Inflammatory macrophage treated with lipopolysaccharide for 1 hour (primary cell): ENCODE measurements around the gene GNG12.
A peak's percentile ranks its signal among the peaks of the same experiment; 100 is the strongest.

Experiments
- DNase-seq, 2 donors: peaks; one replicate each; pipeline ENCODE4 v3.0.0-alpha.2; 2020 to 2022

The GNG12 gene

GRCh38 chr1:67696708-67697107 is 136.6 kb downstream of the GNG12 start:
- no peak for DNase-seq

GRCh38 chr1:67695963-67696362 is 137.3 kb downstream of the GNG12 start:
- no peak for DNase-seq

- DNase-seq: no peak
Observed at GRCh38 chr1:67691712-67692111, 141.6 kb downstream of the GNG12 start.

GRCh38 chr1:67690411-67690810 is 142.9 kb downstream of the GNG12 start:
- no peak for DNase-seq

GRCh38 chr1:67690018-67690363 is 143.3 kb downstream of the GNG12 start:
- no peak for DNase-seq

- peak in 1 of 2 donors; percentile 19 for DNase-seq
Observed at GRCh38 chr1:67689267-67690017, 143.8 kb downstream of the GNG12 start.

- DNase-seq: peak; percentile 31 to 53
Observed at GRCh38 chr1:67688526-67689219, 144.6 kb downstream of the GNG12 start.

GRCh38 chr1:67687649-67688048 is 145.6 kb downstream of the GNG12 start:
- peak in 1 of 2 donors; percentile 11 for DNase-seq

GRCh38 chr1:67687198-67687545 is 146.1 kb downstream of the GNG12 start:
- no peak for DNase-seq

- DNase-seq: peak; percentile 73 to 87
Observed at GRCh38 chr1:67686267-67687197, 146.7 kb downstream of the GNG12 start.

GRCh38 chr1:67685558-67686266 is 147.6 kb downstream of the GNG12 start:
- peak; percentile 44 to 54 for DNase-seq

GRCh38 chr1:67685067-67685557 is 148.2 kb downstream of the GNG12 start, which contains the start of gene GADD45A:
Gene GADD45A, plus strand, starts transcription at chr1:67685201. Its CDS starts 294 bp downstream, at chr1:67685495.
- DNase-seq: peak; percentile 97 to 98

- no peak for DNase-seq
Observed at GRCh38 chr1:67684526-67685066, 148.7 kb downstream of the GNG12 start.

GRCh38 chr1:67683766-67684525 is 149.3 kb downstream of the GNG12 start:
- peak; percentile 78 to 95 for DNase-seq

- DNase-seq: peak; percentile 63
Observed at GRCh38 chr1:67683316-67683715, 150.0 kb downstream of the GNG12 start.

- peak; percentile 82 to 89 for DNase-seq
Observed at GRCh38 chr1:67682659-67683197, 150.5 kb downstream of the GNG12 start.

- DNase-seq: no peak
Observed at GRCh38 chr1:67680486-67680885, 152.8 kb downstream of the GNG12 start.

- DNase-seq: no peak
Observed at GRCh38 chr1:67679691-67680090, 153.6 kb downstream of the GNG12 start.

- no peak for DNase-seq
Observed at GRCh38 chr1:67677930-67678329, 155.3 kb downstream of the GNG12 start.

- DNase-seq: no peak
Observed at GRCh38 chr1:67677408-67677807, 155.9 kb downstream of the GNG12 start.

GRCh38 chr1:67676946-67677345 is 156.3 kb downstream of the GNG12 start:
- no peak for DNase-seq
